ENCODE measurements around the gene ME3.

GRCh38 chr11:86580535-86580934 is 91.9 kb downstream of the ME3 start:
- TF ChIP-seq EZH2phosphoT487 (IDR thresholded peaks at IDR 0.05): no peak
- TF ChIP-seq CTCF (IDR thresholded peaks at IDR 0.05): no peak
- TF ChIP-seq EZH2 (IDR thresholded peaks at IDR 0.05): no peak

Measured in neural progenitor cell (in vitro differentiated cells).